Kidney (tissue), 14 donors: ENCODE results near the gene PHF21A. TPM values are rescaled to one million over a fixed set of nuclear protein-coding genes. Genes with fewer than 3 reads are reported as not detected.
A peak's percentile ranks its signal among the peaks of the same experiment; 100 is the strongest.

Experiments used
- DNase-seq, 5 donors: peaks; one replicate each; pipeline ENCODE4 v3.0.0-alpha.2; 2013 to 2020
- FAIRE-seq: peaks from 2 replicates; lab custom pipeline; 2012; peaks lifted over from hg19 to GRCh38; lab: Jason Lieb, UNC
- H3K27ac ChIP-seq, 2 donors: one replicate each; pipeline ENCODE4 v1.7.0; 2013; ENCODE audit warnings: low read depth in 2 of 2, low read length in 2 of 2, inconsistent platforms in 1 of 2
- H3K27me3 ChIP-seq: one replicate; pipeline ENCODE4 v1.7.1; 2013; ENCODE audit warnings: low read length, inconsistent platforms; ENCODE audit not compliant: control insufficient read depth, insufficient read depth
- H3K36me3 ChIP-seq, 3 donors: one replicate each; pipeline versions ENCODE4 v1.7.0 to v1.7.1; 2013; ENCODE audit warnings: low read length in 3 of 3, control low read depth in 1 of 3, inconsistent platforms in 1 of 3; ENCODE audit not compliant: insufficient read depth in 3 of 3, control insufficient read depth in 2 of 3
- H3K4me1 ChIP-seq, 3 donors: one replicate each; pipeline versions ENCODE4 v1.7.0 to v1.7.1; 2013; ENCODE audit warnings: low read length in 3 of 3, inconsistent platforms in 1 of 3, low read depth in 1 of 3; ENCODE audit not compliant: control insufficient read depth in 2 of 3, insufficient read depth in 2 of 3
- H3K4me3 ChIP-seq, 3 donors: one replicate each; pipeline versions ENCODE4 v1.7.0 to v1.8.1; 2013; ENCODE audit warnings: low read length in 3 of 3, control low read depth in 1 of 3, inconsistent platforms in 1 of 3
- H3K9ac ChIP-seq, 3 donors: one replicate each; pipeline versions ENCODE4 v1.7.0 to v1.7.1; 2013; ENCODE audit warnings: low read length in 3 of 3, control low read depth in 1 of 3, inconsistent platforms in 1 of 3
- H3K9me3 ChIP-seq, 3 donors: one replicate each; pipeline versions ENCODE4 v1.7.0 to v1.7.1; 2013; ENCODE audit warnings: low read length in 3 of 3, control low read depth in 1 of 3, inconsistent platforms in 1 of 3; ENCODE audit not compliant: control insufficient read depth in 2 of 3, insufficient read depth in 1 of 3
- CTCF ChIP-seq: IDR thresholded peaks from 3 replicates; pipeline ENCODE4 v1.5.1; 2012; ENCODE audit warnings: mild to moderate bottlenecking, moderate library complexity, borderline replicate concordance; ENCODE audit not compliant: insufficient read depth; ENCODE audit errors: extremely low read depth
- intact Hi-C: fragments of 100-400 bp; cut with DNase I; formaldehyde crosslinking; loops from one replicate; pipeline ENCODE4 v1.11.1; 2022
- polyA plus RNA-seq: library from polyadenylated mRNA; stranded (reverse); fragments of 350-450 nt; fragmentation: Illumina TruSeq; extraction: RNeasy Lipid Tissue Mini Kit (QIAGEN cat#74804); gene quantifications from one replicate; pipeline ENCODE4 v1.2.3, GENCODE V29; 2014; ENCODE audit warnings: low read depth, low replicate concordance; ENCODE audit not compliant: insufficient read depth
- total RNA-seq: library from RNA; stranded (reverse); fragmentation: NEBNext Ultra II Directional; extraction: Animal tissue kit (Norgen Biotek cat#: 25700); gene quantifications from one replicate; pipeline ENCODE4 v1.2.1, GENCODE V29; 2021
- donor health status: control.
- donor health status: control.
- donor health status: control.
- donor health status: control.
- donor health status: control.
- donor health status: DM: yes; HTN: yes; CAD: no.
- donor health status: Normal renal cell carcinoma (clear cell type).

Gene PHF21A
- total and polyA plus RNA-seq, 2 donors from 2014 or later = 9.6 to 48.2 TPM

- no peak overlapping the region for H3K4me3 ChIP-seq
- DNase-seq (no peak), FAIRE-seq (no peak)
- intact Hi-C loops = no loop called here
- no peaks in the 10 kb centered on the region for H3K9me3 ChIP-seq
- no peak overlapping the region for H3K9ac ChIP-seq
- H3K36me3 ChIP-seq = no peaks in the 10 kb centered on the region
- no peak overlapping the region for H3K27ac ChIP-seq
- TF ChIP-seq CTCF = no peak
- no peaks in the 10 kb centered on the region for H3K27me3 ChIP-seq
- H3K4me1 ChIP-seq = peaks cover 0 to 4% (median 0%) of the 10 kb centered on the region in 3 donors
Measured at GRCh38 chr11:46050662-46051061, 70.6 kb downstream of the PHF21A start.

GRCh38 chr11:46050003-46050461, 71.2 kb downstream of the PHF21A start:
- FAIRE-seq = no peak

GRCh38 chr11:46049325-46049897, 71.8 kb downstream of the PHF21A start:
- H3K9ac ChIP-seq = no peak overlapping the region
- intact Hi-C loops = no loop called here
- no peak for TF ChIP-seq CTCF
- peaks cover 0 to 4% (median 4%) of the 10 kb centered on the region in 3 donors for H3K4me1 ChIP-seq
- no peaks in the 10 kb centered on the region for H3K27me3 ChIP-seq
- no peaks in the 10 kb centered on the region for H3K36me3 ChIP-seq
- H3K27ac ChIP-seq = no peak overlapping the region
- H3K9me3 ChIP-seq = no peaks in the 10 kb centered on the region
- DNase-seq (no peak), FAIRE-seq (no peak)
- H3K4me3 ChIP-seq = no peak overlapping the region

More at GRCh38 chr11:46050003-46050461, 71.2 kb downstream of the PHF21A start:
- intact Hi-C loops = no loop called here
- Histone ChIP-seq H3K27ac (no peak overlapping the region), H3K9me3 (no peaks in the 10 kb centered on the region), H3K4me1 (peaks cover 0 to 4% (median 0%) of the 10 kb centered on the region in 3 donors), H3K4me3 (no peak overlapping the region), H3K9ac (no peak overlapping the region), H3K27me3 (no peaks in the 10 kb centered on the region), H3K36me3 (no peaks in the 10 kb centered on the region)
- peak in 4 of 5 donors; percentile 44 to 74 (median 64) for DNase-seq
- no peak for TF ChIP-seq CTCF
